ENCODE measurements around the gene IQCE. TPM values are rescaled to one million over a fixed set of nuclear protein-coding genes. Genes with fewer than 3 reads are reported as not detected.

IQCE gene
- total RNA-seq, 2 experiments from 2014 or later: 14.9 to 15.2 TPM

DNA sequence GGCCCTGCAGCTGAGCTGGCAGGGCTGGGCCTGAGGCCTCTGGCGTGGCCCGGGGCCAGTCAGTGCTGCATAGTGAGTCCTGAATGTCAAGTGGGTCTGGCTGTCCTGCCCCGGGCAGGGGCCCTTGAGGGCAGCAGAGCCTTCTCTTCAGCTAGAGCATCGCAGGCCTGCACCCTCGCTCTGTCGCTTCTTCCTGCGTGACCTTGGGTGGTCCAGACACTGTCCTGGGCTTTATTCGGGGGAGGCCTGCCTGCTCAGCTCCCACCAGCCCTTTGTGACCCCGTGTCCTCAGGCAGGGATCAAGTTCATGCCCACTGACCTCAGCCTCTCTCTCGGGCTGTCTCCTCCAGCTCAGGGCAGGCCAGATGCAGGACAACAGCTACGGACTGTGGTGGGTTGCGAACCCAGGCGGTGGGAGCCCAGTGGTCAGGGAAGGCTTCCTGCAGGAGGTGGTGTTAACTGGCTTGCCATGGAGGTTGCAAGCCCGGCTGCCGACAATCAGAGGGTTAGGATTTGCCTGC lies 76.4 kb downstream of the IQCE start:
- Mint-ChIP-seq H3K27ac (no peak overlapping the region), H3K4me1 (peaks cover 17% of the 10 kb centered on the region), H3K4me3 (no peak overlapping the region), H3K27me3 (no peaks in the 10 kb centered on the region), H3K9me3 (ENCODE audit: low read depth) (no peaks in the 10 kb centered on the region), H3K36me3 (no peaks in the 10 kb centered on the region)
- DNase-seq: no peak
- ATAC-seq: no peak
- CTCF ChIA-PET: interaction anchor here (1.0 to 2.2 kb wide), 4 partner anchors 9 to 166 kb away, joined by 3 to 11 read pairs (median 4); no protein-coding TSS in a partner anchor

DNA sequence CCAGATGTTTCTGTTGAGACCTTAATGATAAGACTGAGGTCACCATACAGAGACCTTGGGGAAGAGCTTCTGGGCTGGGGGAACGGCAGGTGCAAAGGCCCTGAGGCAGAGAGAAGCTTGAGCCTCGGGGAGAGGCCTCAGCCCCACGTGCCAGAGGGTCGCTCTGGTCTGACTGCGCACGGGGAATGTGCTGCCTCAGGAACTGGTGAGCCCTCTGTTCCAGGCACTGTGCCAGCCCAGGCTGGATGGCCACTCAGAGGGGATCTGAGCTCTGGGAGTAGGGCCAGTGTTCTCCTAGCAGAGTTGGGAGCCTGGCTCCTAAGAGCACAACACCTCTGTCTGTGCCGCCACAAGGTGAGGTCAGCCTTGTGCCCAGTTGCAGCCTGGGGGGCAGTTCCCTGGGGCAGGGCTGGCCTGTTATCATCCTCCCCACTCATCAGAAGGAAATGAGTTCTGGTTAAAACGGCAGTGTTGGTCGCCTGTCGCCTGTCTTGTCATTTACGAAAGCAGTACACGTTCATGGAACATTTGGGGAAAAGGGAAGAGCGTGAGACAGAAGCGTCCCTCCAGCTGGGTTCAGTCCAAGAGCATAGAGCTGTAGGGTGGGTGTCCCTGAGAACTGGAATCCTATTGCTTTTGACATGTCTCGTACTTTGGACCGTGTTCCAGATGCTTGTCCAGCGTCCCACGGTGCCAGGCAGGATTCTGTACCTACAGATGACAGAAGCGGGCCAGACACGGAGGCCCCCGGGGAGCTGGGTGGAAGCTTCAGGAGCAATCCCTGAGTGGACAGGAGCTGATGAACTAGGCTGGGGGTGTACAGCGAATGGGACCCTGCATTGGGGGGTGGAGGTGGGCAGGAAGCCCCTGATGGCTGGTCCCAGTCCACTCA lies 77.3 kb downstream of the IQCE start:
- Mint-ChIP-seq H3K4me3 (no peak overlapping the region), H3K27ac (no peak overlapping the region), H3K4me1 (peaks cover 16% of the 10 kb centered on the region), H3K9me3 (ENCODE audit: low read depth) (no peaks in the 10 kb centered on the region), H3K27me3 (no peaks in the 10 kb centered on the region), H3K36me3 (no peaks in the 10 kb centered on the region)
- ATAC-seq: no peak
- DNase-seq: no peak
- CTCF ChIA-PET: interaction anchor here (1.2 to 2.2 kb wide), 2 partner anchors 9 to 167 kb away, joined by 3 to 11 read pairs; no protein-coding TSS in a partner anchor

DNA sequence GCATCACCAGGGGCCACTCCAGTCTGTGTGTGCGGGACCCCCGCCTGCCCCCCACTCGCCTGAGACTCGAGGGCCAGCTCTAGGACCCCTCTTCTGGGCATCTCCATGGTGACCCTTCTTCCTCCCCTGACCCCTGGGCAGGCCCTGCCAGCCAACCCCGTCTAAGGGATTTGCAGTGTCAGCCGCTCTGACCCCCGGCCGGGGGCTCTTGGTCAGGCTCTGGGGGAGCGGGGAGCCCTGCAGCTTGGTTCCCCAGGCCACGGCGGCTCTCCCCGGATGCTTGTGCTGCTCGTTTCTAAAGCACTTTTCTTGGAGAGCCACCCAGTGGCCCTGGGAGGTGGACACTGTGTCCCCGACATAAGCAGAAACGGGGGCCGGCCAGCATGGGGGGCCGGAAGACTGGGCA lies 78.3 kb downstream of the IQCE start:
- H3K4me3 Mint-ChIP-seq: no peak overlapping the region
- H3K27me3 Mint-ChIP-seq: no peaks in the 10 kb centered on the region
- no peak overlapping the region for H3K27ac Mint-ChIP-seq
- ATAC-seq (no peak), DNase-seq (no peak)
- H3K9me3 Mint-ChIP-seq (ENCODE audit: low read depth): no peaks in the 10 kb centered on the region
- no peaks in the 10 kb centered on the region for H3K36me3 Mint-ChIP-seq
- CTCF ChIA-PET: interaction anchor here (1.0 kb wide), 1 partner anchor 73 kb away, joined by 3 read pairs; no protein-coding TSS in a partner anchor
- H3K4me1 Mint-ChIP-seq: peaks cover 14% of the 10 kb centered on the region

DNA sequence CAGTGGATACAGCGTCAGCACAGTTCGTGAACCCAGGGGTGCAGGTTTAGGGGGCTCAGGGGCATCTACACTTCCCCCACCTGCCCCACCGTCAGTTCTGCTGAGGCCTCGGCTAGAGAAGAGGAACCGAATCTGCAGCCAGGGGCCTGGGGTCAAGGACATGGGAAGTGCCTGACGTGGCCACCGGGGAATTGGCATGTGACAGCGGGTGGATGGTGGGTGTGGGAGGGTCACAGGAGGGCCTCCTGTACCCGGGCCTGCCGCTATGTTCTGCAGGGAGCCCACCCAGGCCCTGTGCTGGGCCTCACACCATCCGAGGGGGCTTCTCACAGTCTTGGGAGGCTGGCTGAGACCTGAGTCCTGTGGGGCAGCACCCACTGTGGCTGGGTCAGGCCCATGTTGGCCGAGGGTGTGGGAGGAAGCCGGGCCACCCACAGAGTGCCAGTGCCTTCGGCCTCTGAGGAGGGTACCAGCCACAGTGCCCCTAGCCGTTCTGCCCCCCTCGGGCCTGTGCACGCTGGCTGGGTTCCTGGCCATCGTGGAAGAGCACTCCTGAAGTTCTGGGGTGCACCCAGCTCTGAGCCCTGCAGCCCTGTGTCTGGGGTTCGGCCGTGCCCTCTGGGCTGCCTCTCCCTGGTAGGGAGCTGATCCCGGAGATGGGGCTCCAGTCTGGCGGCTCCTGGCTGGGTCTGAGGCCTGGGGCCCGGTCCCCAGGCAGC lies 78.9 kb downstream of the IQCE start:
- peaks cover 12% of the 10 kb centered on the region for H3K4me1 Mint-ChIP-seq
- ATAC-seq (no peak), DNase-seq (no peak)
- no peaks in the 10 kb centered on the region for H3K9me3 Mint-ChIP-seq (ENCODE audit: low read depth)
- no peak overlapping the region for H3K27ac Mint-ChIP-seq
- no peaks in the 10 kb centered on the region for H3K27me3 Mint-ChIP-seq
- no peak overlapping the region for H3K4me3 Mint-ChIP-seq
- no peaks in the 10 kb centered on the region for H3K36me3 Mint-ChIP-seq
- CTCF ChIA-PET: interaction anchor here (1.0 kb wide), 1 partner anchor 72 kb away, joined by 3 read pairs; no protein-coding TSS in a partner anchor

DNA sequence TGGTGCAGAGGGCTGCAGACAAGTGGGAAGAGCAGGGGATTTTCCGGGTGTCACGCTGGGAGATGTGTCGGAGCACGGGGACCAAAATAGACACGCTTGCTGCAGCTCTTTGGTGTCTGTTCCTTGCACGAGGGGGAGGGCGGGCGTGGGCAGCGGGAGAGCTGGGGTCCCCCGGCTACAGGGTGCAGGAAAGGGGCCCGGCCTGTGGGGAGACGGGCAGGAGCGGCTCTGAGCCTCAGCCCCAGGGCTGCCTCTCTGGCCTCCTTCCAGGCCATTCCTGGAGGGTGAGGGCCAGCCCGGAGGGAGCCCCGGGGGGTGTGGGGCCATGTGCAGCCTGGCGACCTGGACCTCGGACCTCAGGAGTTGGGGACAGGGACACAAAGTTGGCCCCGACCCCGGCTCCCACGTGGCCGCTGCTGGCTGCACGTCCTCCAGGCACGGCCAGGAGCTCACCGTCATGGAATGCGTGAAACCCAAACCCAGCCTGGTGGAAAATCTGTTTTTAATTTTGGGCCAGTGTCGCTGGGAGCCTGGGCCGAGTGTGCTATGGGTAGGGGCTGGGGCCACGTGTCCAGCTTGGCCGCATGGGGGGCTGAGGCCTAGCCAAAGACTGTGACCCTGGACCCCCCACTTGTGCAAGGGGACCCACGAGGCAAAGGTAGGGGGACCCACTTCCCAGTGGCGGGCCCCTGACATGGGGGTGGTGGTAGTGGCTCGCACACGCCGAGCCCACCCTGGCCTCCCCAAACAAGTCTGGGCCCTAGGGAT lies 79.6 kb downstream of the IQCE start:
- Mint-ChIP-seq H3K27ac (no peak overlapping the region), H3K4me1 (peaks cover 8% of the 10 kb centered on the region), H3K36me3 (no peaks in the 10 kb centered on the region), H3K27me3 (no peaks in the 10 kb centered on the region), H3K9me3 (ENCODE audit: low read depth) (no peaks in the 10 kb centered on the region), H3K4me3 (no peak overlapping the region)
- DNase-seq (no peak), ATAC-seq (no peak)
- CTCF ChIA-PET: interaction anchor here (1.0 kb wide), 1 partner anchor 72 kb away, joined by 3 read pairs; no protein-coding TSS in a partner anchor

DNA sequence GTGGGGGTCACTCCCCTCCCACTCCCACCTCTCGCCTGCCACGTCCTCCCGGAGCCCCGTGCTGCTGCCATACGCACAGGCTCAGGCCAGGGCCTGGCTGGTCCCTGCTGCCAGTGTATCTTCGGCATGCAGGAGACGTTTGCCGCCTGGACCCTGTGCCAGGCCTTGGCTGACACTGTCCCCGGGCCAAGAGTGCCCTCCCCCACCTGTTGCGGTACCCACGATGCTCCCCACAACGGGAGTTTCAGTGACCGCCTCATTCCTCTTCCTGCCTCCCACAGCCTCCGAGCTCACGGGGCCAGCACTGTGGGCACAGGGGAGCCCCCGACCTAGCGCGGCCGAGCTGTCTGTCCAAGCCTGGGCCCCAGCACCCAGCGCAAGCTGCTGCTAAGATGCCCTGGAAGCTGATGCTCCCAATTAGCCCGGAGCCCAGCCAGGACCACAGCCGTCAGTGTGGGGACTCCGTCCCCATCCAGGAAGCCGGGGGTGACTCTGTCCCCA lies 80.5 kb downstream of the IQCE start:
- H3K4me3 Mint-ChIP-seq: no peak overlapping the region
- DNase-seq (no peak), ATAC-seq (no peak)
- H3K27ac Mint-ChIP-seq: no peak overlapping the region
- CTCF ChIA-PET: no interaction called here
- H3K27me3 Mint-ChIP-seq: no peaks in the 10 kb centered on the region
- H3K4me1 Mint-ChIP-seq: peaks cover 2% of the 10 kb centered on the region
- H3K9me3 Mint-ChIP-seq (ENCODE audit: low read depth): no peaks in the 10 kb centered on the region
- H3K36me3 Mint-ChIP-seq: no peaks in the 10 kb centered on the region

DNA sequence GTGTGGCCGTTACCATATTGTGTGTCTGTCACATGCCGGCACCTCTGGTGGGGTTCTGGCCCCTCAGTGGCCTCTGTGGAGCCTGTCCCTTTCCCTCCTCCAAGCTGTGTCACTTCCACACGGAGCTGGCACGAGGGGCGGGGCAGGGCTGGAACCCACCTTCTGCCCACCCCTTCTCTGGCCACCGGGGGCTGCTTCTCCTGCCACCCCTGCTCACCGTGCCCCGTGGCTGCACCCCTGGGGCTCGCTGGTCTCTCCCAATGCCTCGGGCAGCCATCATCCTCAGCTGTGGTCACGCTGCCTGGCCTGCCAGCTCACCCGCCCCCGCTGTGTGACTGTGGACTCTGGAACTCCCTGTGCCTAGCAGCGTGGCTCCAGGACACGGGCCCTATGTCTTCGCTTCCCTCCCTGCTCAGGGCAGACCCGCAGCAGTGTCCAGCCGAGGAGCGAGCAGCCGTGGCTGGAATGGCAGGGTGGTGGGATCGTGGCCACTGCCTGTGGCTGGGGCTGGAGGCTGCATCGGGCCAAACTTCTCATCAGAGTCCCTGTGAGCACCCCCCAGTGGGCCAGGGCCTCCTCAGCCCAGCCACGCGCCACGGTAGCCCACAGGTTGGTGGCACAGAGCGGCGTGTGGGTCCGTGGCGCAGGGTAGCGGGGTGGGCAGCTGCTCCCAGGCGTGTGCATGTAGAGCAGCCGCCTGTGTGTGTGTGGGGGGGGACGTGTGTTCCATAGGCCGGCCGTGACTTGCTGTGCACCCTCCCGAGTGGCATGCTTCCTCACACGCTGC lies 81.1 kb downstream of the IQCE start:
- Mint-ChIP-seq H3K27ac (no peak overlapping the region), H3K27me3 (no peaks in the 10 kb centered on the region), H3K9me3 (ENCODE audit: low read depth) (no peaks in the 10 kb centered on the region), H3K4me3 (no peak overlapping the region), H3K36me3 (no peaks in the 10 kb centered on the region), H3K4me1 (peaks cover 7% of the 10 kb centered on the region)
- ATAC-seq: no peak
- DNase-seq: no peak
- CTCF ChIA-PET: no interaction called here

DNA sequence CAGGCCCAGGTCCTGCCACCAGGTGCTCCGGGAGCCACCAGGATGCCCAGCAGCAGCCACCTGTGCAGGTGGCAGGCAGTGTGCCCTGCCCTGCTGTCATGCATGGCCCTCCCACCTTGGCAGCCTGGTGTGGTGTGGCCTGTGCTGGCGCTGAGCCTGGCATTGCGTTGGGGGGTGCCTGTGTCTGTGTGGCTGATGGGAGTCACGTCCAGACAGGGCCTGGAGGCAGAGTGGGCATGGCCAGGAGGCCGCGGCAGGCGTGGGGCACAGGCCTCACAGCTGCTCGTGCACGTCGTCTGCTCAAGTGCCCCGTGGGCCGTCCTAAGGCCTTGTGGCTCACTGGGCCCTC lies 81.7 kb downstream of the IQCE start:
- no peak overlapping the region for H3K27ac Mint-ChIP-seq
- CTCF ChIA-PET: no interaction called here
- ATAC-seq (no peak), DNase-seq (no peak)
- no peaks in the 10 kb centered on the region for H3K9me3 Mint-ChIP-seq (ENCODE audit: low read depth)
- H3K36me3 Mint-ChIP-seq: no peaks in the 10 kb centered on the region
- H3K4me3 Mint-ChIP-seq: no peak overlapping the region
- H3K4me1 Mint-ChIP-seq: peaks cover 13% of the 10 kb centered on the region
- no peaks in the 10 kb centered on the region for H3K27me3 Mint-ChIP-seq

DNA sequence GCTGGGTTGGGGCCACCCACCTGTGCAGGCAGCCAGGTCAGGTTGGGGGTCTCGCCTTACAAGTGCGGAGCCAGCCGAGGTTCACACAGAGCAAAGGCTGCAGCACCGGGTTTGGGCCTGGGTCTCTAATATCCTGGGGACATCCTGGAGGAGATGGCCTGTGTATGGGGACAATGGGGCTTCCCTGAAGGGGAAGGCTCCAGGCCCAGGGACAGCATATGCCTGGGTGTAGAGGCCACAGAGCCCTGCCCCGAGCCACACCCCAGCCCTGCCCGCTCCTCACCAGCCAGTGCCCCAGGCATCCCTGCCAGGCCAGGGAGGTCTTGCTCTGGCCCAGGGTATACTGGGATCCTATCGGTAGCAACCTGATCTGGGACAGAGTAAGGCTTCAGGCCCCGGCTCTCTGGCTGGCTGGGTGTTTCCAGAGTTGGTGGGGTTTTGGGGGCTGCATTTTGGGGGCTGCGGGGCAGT lies 82.1 kb downstream of the IQCE start:
- no peaks in the 10 kb centered on the region for H3K36me3 Mint-ChIP-seq
- CTCF ChIA-PET: no interaction called here
- ATAC-seq: no peak
- no peaks in the 10 kb centered on the region for H3K27me3 Mint-ChIP-seq
- DNase-seq: no peak
- no peak overlapping the region for H3K27ac Mint-ChIP-seq
- no peaks in the 10 kb centered on the region for H3K9me3 Mint-ChIP-seq (ENCODE audit: low read depth)
- H3K4me3 Mint-ChIP-seq: no peak overlapping the region
- H3K4me1 Mint-ChIP-seq: peaks cover 17% of the 10 kb centered on the region

DNA sequence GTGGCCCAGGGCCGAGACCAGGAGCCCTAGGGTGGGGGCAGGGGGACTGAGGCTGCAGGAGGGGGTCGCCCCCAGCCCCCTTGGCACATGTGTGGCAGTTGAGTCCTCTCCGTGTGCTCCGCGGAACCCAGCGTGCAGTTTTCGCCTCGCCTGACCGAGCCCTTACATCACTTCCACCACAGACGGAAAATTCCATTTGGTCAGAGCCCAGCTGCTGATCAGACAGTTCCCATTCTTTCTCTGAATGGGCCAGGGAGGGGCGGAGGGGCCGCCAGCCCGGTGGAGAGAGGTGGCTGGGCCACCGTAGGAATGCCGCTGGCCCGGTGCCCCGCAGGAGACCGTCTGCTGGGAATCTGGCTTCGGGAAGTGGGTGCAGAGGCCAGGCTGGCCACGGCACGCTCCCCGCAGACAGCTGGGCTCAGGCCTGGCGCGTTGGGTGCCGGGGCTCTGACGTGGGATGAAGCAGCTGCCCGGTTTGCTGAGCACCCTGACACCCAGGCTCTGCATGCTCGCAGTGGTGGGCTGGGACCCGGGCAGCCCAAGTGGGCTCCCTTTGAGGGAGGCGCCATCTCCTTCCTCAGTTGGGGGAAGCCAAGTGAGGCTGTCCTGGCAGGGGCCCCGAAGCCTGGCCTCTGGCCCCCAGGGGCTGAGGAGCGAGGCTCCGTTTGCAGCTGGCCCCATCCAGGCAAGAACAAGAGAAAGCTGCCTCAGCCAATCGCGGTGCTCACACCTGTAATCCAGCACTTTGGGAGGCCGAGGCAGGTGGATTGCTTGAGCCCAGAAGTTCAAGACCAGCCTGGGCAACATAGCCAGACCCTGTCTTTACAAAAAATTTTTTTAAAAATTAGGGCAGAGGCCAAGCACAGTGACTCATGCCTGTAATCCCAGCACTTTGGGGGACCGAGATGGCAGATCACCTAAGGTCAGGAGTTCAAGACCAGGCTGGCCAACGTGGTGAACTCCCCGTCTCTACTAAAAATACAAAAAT lies 82.9 kb downstream of the IQCE start:
- CTCF ChIA-PET: interaction anchor here (1.0 to 5.1 kb wide), 4 partner anchors 9 to 68 kb away, joined by 3 to 50 read pairs (median 8); partner anchors contain the start of gene TTYH3
- Mint-ChIP-seq H3K36me3 (no peaks in the 10 kb centered on the region), H3K27me3 (no peaks in the 10 kb centered on the region), H3K4me1 (peaks cover 21% of the 10 kb centered on the region), H3K27ac (no peak overlapping the region), H3K4me3 (no peak overlapping the region), H3K9me3 (ENCODE audit: low read depth) (no peaks in the 10 kb centered on the region)
- DNase-seq (no peak), ATAC-seq (no peak)

DNA sequence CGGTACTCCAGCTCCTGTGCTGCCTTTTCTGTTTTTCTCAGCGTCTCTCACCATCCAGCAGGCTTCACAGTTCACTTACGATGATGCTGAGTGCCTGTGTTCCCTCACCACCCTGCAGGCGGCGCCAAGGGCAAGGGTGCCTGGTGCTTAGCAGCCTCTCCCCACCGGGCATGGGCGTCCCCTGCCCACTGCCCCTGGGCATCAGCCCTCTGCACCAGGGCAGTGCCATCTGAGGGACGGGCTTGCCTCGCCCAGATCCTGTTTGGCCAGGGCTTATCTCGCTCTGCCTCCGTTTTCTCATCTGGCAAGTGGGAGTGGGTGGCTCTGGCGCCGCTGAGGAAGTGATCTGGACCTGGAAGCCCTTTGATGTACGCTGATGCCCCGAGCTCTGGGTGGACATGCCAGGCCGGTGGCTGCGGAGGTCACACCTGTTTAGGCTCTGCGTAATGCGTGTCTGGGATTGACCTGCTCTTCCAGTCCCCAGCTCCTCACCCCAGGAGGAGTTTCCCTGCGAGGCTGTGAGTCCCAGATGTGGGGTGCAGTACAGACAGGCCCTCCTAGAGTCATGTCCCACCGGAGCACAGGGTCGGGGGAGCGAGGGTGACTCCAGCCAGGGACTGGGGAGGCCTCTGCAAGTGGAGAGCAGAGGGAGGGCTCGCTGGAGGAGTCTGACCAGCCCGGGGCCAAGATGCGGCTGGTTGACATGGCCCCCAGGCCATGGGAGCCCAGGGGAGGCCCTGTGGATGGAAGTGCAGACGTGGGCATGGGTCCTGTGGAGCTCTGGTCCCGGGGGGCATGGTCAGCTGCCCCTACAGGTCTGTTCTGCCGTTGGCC lies 84.8 kb downstream of the IQCE start:
- Mint-ChIP-seq H3K4me1 (peaks cover 21% of the 10 kb centered on the region), H3K4me3 (no peak overlapping the region), H3K9me3 (ENCODE audit: low read depth) (no peaks in the 10 kb centered on the region), H3K36me3 (no peaks in the 10 kb centered on the region), H3K27me3 (no peaks in the 10 kb centered on the region), H3K27ac (no peak overlapping the region)
- no peak for ATAC-seq
- DNase-seq: no peak
- CTCF ChIA-PET: interaction anchor here (0.5 to 5.1 kb wide), 7 partner anchors 8 to 66 kb away, joined by 3 to 50 read pairs (median 7); partner anchors contain the start of gene TTYH3

All from activated CD8-positive, alpha-beta memory T cell treated with anti-CD3 and anti-CD28 coated beads, Interleukin-2, amount 10 ng/mL, durations not matched to agents 7 days and 5 days (primary cell).